Body of pancreas (tissue), 4 donors: ENCODE data around the gene CYS1. TPM values are rescaled to one million over a fixed set of nuclear protein-coding genes. Genes with fewer than 3 reads are reported as not detected.

Source experiments
- ATAC-seq: fragments of 150-250 bp; one replicate; pipeline ENCODE4 v1.9.1; 2016
- DNase-seq, 4 donors: peaks; one replicate each; pipeline ENCODE4 v3.0.0-alpha.2; 2019
- H3K27ac ChIP-seq, 4 donors: fragments of 200-600 bp; sonication (generic); 1 replicate in 3 of 4; 2 replicates in 1 of 4; pipeline versions ENCODE4 v1.5.1 to v1.6.1; 2016 to 2019; ENCODE audit warnings: mild to moderate bottlenecking in 1 of 4, mixed read lengths in 1 of 4, moderate library complexity in 1 of 4
- H3K27me3 ChIP-seq, 2 donors: fragments of 200-600 bp; sonication (generic); one replicate each; pipeline ENCODE4 v1.6.0; 2016; ENCODE audit warnings: mild to moderate bottlenecking in 1 of 2
- H3K36me3 ChIP-seq, 2 donors: fragments of 200-600 bp; sonication (generic); replicated peaks in 1 of 2; 2 replicates each; pipeline ENCODE4 v1.5.1; 2016; ENCODE audit warnings: low read depth in 2 of 2; ENCODE audit not compliant: insufficient read depth in 1 of 2
- H3K4me1 ChIP-seq: fragments of 200-600 bp; sonication (generic); one replicate; pipeline ENCODE4 v1.6.0; 2016
- H3K4me3 ChIP-seq, 2 donors: fragments of 200-600 bp; sonication (generic); 1 replicate in 1 of 2; 2 replicates in 1 of 2; pipeline ENCODE4 v1.5.1; 2016 to 2019
- H3K9me3 ChIP-seq, 3 donors: fragments of 200-600 bp; sonication (generic); 1 replicate in 2 of 3; 2 replicates in 1 of 3; pipeline ENCODE4 v1.5.1; 2016
- POLR2A ChIP-seq, 3 donors: fragments of 450-650 bp; IDR thresholded peaks; one replicate each; pipeline ENCODE4 v1.6.1; 2016; ENCODE audit warnings: antibody characterized with exemption in 3 of 3, mild to moderate bottlenecking in 2 of 3
- WGBS, 2 donors: methylation state at CpG; one replicate each; pipeline ENCODE4 v1.1.5; 2017; 5-methylcytosine and 5-hydroxymethylcytosine counted together
- intact Hi-C: fragments of 100-400 bp; cut with DNase I; formaldehyde crosslinking; loops from one replicate; pipeline ENCODE4 v1.15.1; 2023
- total RNA-seq, 2 donors: library from RNA; depleted of rRNA; stranded (reverse); fragments of >200 nt; gene quantifications; one replicate each; pipeline ENCODE4 v1.1.0, GENCODE V29; 2016
- TF ChIP-seq, protein P1 (sequence below), 7 experiments: fragments of 450-650 bp in 4 of 7; fragments of 200-600 bp in 3 of 7; sonication (generic) in 3 of 7; IDR thresholded peaks; one replicate each; pipeline ENCODE4 v1.5.1; 2016 to 2019; ENCODE audit warnings: antibody characterized with exemption in 7 of 7

Gene CYS1
- total RNA-seq, 2 donors from 2014 or later: 30.4 to 36.6 TPM

DNA sequence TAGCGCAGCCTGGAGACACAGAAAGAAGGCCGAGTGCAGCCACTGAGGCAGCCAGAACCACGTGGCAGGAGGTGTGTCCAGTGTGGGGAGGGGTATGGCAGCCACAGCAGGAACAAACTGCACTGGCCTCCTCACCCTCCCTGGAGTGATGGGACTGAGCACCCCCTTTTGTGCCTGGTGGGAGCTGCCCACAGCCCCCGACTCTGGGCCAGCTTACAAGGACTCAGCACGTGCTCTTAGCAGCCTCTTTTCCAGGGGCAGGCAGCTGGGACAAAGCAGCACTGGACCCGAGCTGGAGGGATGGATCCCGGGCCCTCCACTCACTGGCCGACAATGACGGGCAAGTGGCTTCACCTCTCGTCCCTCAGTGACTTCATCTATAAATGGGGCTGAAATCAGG, 42.1 kb downstream of the CYS1 start:
- Histone ChIP-seq H3K4me3 (no peak overlapping the region), H3K36me3 (no peaks in the 10 kb centered on the region), H3K9me3 (no peaks in the 10 kb centered on the region), H3K4me1 (peaks cover 64% of the 10 kb centered on the region), H3K27ac (no peak overlapping the region), H3K27me3 (no peaks in the 10 kb centered on the region)
- WGBS, 2 donors: 80 to 86% methylated on average over 9 to 10 of the region's 10 CpGs
- DNase-seq: no peak
- intact Hi-C loops: loop anchor here (10.0 kb wide), 1 partner anchor 53 kb away; no protein-coding TSS in a partner anchor
- ATAC-seq: no peak
- TF ChIP-seq, protein P1, sequence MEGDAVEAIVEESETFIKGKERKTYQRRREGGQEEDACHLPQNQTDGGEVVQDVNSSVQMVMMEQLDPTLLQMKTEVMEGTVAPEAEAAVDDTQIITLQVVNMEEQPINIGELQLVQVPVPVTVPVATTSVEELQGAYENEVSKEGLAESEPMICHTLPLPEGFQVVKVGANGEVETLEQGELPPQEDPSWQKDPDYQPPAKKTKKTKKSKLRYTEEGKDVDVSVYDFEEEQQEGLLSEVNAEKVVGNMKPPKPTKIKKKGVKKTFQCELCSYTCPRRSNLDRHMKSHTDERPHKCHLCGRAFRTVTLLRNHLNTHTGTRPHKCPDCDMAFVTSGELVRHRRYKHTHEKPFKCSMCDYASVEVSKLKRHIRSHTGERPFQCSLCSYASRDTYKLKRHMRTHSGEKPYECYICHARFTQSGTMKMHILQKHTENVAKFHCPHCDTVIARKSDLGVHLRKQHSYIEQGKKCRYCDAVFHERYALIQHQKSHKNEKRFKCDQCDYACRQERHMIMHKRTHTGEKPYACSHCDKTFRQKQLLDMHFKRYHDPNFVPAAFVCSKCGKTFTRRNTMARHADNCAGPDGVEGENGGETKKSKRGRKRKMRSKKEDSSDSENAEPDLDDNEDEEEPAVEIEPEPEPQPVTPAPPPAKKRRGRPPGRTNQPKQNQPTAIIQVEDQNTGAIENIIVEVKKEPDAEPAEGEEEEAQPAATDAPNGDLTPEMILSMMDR (IDR thresholded peaks at IDR 0.05): no peak
- no peak for TF ChIP-seq POLR2A (IDR thresholded peaks at IDR 0.05)

DNA sequence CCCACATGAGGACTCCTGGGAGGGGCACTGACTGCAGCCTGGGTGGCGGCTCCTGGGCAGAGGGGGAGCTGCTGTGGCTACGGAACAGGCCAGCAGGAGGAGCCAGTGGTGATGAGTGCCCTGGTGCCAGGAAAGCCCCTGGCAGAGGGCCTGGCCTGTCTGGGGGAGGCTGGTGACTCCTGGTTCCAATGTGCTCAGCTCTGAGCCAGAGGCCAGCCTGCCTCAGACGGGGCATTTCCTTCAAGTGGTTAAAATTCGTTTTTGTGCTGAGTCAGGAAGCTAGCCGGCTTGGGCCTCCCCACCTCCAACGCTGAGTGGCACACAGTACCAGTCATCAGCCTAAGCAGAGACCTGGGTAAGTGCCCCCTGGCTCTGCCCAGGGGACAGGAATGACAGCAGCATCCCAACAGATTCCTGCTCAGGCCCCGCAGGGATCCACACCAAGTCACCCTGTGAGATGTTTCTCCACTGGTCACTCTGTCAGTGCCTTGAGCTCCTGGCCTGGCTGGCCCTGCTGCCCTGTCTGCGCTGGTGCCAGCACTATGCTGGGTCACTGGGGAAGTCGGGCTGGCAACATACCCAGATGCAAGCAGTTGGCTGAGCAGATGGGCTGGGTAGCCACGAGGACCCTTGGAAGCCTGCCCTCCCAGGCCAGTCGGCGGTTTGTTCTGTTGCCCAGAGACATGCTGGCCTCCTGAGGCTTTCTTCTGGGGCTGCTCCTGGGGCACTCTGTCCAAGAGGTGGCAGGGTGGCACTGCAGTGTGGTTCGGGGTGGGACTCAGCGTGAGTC, 43.9 kb downstream of the CYS1 start:
- no peaks in the 10 kb centered on the region for H3K36me3 ChIP-seq
- no peak overlapping the region for H3K4me3 ChIP-seq
- peak overlapping the region; percentile 78 to 96 (median 84) for H3K27ac ChIP-seq
- TF ChIP-seq POLR2A (IDR thresholded peaks at IDR 0.05): peak in 2 of 3 donors; percentile 27
- TF ChIP-seq, protein P1 (IDR thresholded peaks at IDR 0.05): peak; percentile 49 to 82 (median 77)
- DNase-seq: peak; percentile 87 to 95 (median 92)
- WGBS, 2 donors: 0 to 19% methylated on average over 4 to 14 of the region's 14 CpGs
- H3K4me1 ChIP-seq: peaks cover 48% of the 10 kb centered on the region
- no peaks in the 10 kb centered on the region for H3K9me3 ChIP-seq
- intact Hi-C loops: loop anchor here (10.0 kb wide), 1 partner anchor 51 kb away; no protein-coding TSS in a partner anchor
- peak; percentile 86 for ATAC-seq
- H3K27me3 ChIP-seq: no peaks in the 10 kb centered on the region

DNA sequence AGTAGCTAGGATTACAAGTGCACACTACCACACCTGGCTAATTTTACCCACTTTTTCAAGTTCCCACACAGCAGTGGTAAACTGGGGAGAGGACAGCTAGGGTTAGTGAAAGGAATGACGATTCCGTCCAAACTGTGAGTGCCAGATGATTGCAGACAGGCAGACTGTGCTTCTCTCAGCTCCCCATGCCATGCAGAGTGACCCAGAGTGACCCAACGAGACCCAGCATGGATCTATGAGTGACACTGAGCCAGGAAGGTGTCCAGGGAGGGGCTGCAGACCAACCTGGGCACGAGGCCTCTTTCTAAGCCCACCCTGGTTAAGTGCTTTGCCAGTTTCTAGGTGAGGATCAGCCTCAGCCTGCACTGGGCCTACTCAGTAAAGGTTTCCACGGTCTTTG, 44.6 kb downstream of the CYS1 start:
- no peaks in the 10 kb centered on the region for H3K36me3 ChIP-seq
- TF ChIP-seq POLR2A (IDR thresholded peaks at IDR 0.05): no peak
- TF ChIP-seq, protein P1 (IDR thresholded peaks at IDR 0.05): no peak
- H3K27ac ChIP-seq: peak overlapping the region; percentile 78 to 96 (median 84)
- peaks cover 46% of the 10 kb centered on the region for H3K4me1 ChIP-seq
- no peak for ATAC-seq
- no peak overlapping the region for H3K4me3 ChIP-seq
- H3K27me3 ChIP-seq: no peaks in the 10 kb centered on the region
- no peak for DNase-seq
- WGBS, 2 donors: 41 to 50% methylated on average over 5 of the region's 5 CpGs
- intact Hi-C loops: loop anchor here (10.0 kb wide), 1 partner anchor 51 kb away; no protein-coding TSS in a partner anchor
- no peaks in the 10 kb centered on the region for H3K9me3 ChIP-seq

DNA sequence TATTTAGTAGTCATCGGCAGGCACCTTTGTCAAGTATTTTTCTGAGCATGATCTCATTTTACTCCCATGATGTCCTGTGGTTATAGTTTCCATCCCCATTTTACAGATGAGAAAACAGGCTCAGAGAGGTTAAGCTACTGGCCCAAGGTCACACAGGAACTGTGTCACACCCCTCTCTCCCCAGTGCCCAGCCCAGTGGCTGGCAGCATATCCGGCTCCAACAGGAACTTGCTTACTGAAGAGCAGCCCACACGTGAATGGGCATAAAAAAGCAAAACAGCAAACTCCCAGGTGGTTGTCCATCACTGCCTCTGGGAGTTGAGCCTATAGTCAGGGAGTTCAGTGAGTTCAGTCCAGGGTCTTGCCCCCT, 45.2 kb downstream of the CYS1 start:
- DNase-seq (no peak), ATAC-seq (no peak)
- 60 to 69% methylated on average over 3 of the region's 3 CpGs for WGBS, 2 donors
- no peak overlapping the region for H3K27ac ChIP-seq
- no peak for TF ChIP-seq POLR2A (IDR thresholded peaks at IDR 0.05)
- TF ChIP-seq, protein P1 (IDR thresholded peaks at IDR 0.05): no peak
- H3K36me3 ChIP-seq: no peaks in the 10 kb centered on the region
- intact Hi-C loops: loop anchor here (10.0 kb wide), 1 partner anchor 50 kb away; no protein-coding TSS in a partner anchor
- peaks cover 46% of the 10 kb centered on the region for H3K4me1 ChIP-seq
- H3K4me3 ChIP-seq: no peak overlapping the region
- no peaks in the 10 kb centered on the region for H3K27me3 ChIP-seq
- no peaks in the 10 kb centered on the region for H3K9me3 ChIP-seq
